Renal pelvis (tissue), 12 donors: ENCODE results near the gene SPOP. TPM values are rescaled to one million over a fixed set of nuclear protein-coding genes. Genes with fewer than 3 reads are reported as not detected.
"Not testable (repeated sequence)": the region's sequence is repeated elsewhere in the genome, so short reads cannot be mapped to it uniquely, and the experiment has no call there.

Source experiments
- DNase-seq: peaks from one replicate; pipeline ENCODE4 v3.0.0-alpha.2; 2013
- long read RNA-seq, 16 experiments: transcript quantifications; one replicate each; lab custom pipeline, GENCODE V29; 2026
- polyA plus RNA-seq, 3 donors: library from polyadenylated mRNA; unstranded; fragments of 120-200 nt; gene quantifications; one replicate each; pipeline ENCODE4 v1.2.1, GENCODE V29; 2013; ENCODE audit not compliant: insufficient read length in 3 of 3

SPOP gene
- 10 to 100 TPM; 60.0 to 68.6 (median 66.1) TPM for polyA plus RNA-seq
- long read RNA-seq, donor 1, transcript SPOP-206 (10 exons, 1,865 nt) = minor isoform, 22 of 76 reads
- long read RNA-seq, donor 1, transcript SPOP-222 (2 exons, 421 nt) = minor isoform, 10 of 76 reads
- long read RNA-seq, donor 1, transcript SPOP-221 (1 exons, 2,135 nt) = major isoform, 26 of 76 reads
- long read RNA-seq, donor 1, partial matches to known transcripts = 14 of 76 reads
- long read RNA-seq, donor 1, other reads (novel, unspliced or antisense) = 0 of 76 reads
- long read RNA-seq, donor 2, transcript SPOP-221 (1 exons, 2,135 nt) = minor isoform, 12 of 68 reads
- long read RNA-seq, donor 2, transcript SPOP-206 (10 exons, 1,865 nt) = major isoform, 35 of 68 reads
- long read RNA-seq, donor 2, transcript SPOP-222 (2 exons, 421 nt) = minor isoform, 12 of 68 reads
- long read RNA-seq, donor 2, partial matches to known transcripts = 7 of 68 reads
- long read RNA-seq, donor 2, other reads (novel, unspliced or antisense) = 0 of 68 reads
- long read RNA-seq, donor 3, transcript SPOP-206 (10 exons, 1,865 nt) = major isoform, 18 of 54 reads
- long read RNA-seq, donor 3, transcript SPOP-222 (2 exons, 421 nt) = minor isoform, 13 of 54 reads
- long read RNA-seq, donor 3, transcript SPOP-221 (1 exons, 2,135 nt) = minor isoform, 16 of 54 reads
- long read RNA-seq, donor 3, partial matches to known transcripts = 6 of 54 reads
- long read RNA-seq, donor 3, other reads (novel, unspliced or antisense) = 0 of 54 reads
- long read RNA-seq, donor 4, transcript SPOP-222 (2 exons, 421 nt) = minor isoform, 13 of 51 reads
- long read RNA-seq, donor 4, transcript SPOP-206 (10 exons, 1,865 nt) = major isoform, 19 of 51 reads
- long read RNA-seq, donor 4, transcript SPOP-221 (1 exons, 2,135 nt) = minor isoform, 18 of 51 reads
- long read RNA-seq, donor 4, partial matches to known transcripts = 0 of 51 reads
- long read RNA-seq, donor 4, other reads (novel, unspliced or antisense) = 0 of 51 reads
- long read RNA-seq, donor 5, transcript SPOP-222 (2 exons, 421 nt) = minor isoform, 5 of 35 reads
- long read RNA-seq, donor 5, transcript SPOP-206 (10 exons, 1,865 nt) = minor isoform, 12 of 35 reads
- long read RNA-seq, donor 5, transcript SPOP-221 (1 exons, 2,135 nt) = major isoform, 16 of 35 reads
- long read RNA-seq, donor 5, partial matches to known transcripts = 0 of 35 reads
- long read RNA-seq, donor 5, other reads (novel, unspliced or antisense) = 0 of 35 reads
- long read RNA-seq, donor 6, transcript SPOP-222 (2 exons, 421 nt) = minor isoform, 22 of 76 reads
- long read RNA-seq, donor 6, transcript SPOP-206 (10 exons, 1,865 nt) = major isoform, 26 of 76 reads
- long read RNA-seq, donor 6, transcript SPOP-221 (1 exons, 2,135 nt) = minor isoform, 15 of 76 reads
- long read RNA-seq, donor 6, partial matches to known transcripts = 10 of 76 reads
- long read RNA-seq, donor 6, other reads (novel, unspliced or antisense) = 0 of 76 reads
- long read RNA-seq, donor 7, transcript SPOP-221 (1 exons, 2,135 nt) = major isoform, 50 of 90 reads
- long read RNA-seq, donor 7, transcript SPOP-222 (2 exons, 421 nt) = minor isoform, 8 of 90 reads
- long read RNA-seq, donor 7, transcript SPOP-206 (10 exons, 1,865 nt) = minor isoform, 30 of 90 reads
- long read RNA-seq, donor 7, partial matches to known transcripts = 0 of 90 reads
- long read RNA-seq, donor 7, other reads (novel, unspliced or antisense) = 0 of 90 reads
- long read RNA-seq, donor 8, transcript SPOP-221 (1 exons, 2,135 nt) = major isoform, 24 of 56 reads
- long read RNA-seq, donor 8, transcript SPOP-222 (2 exons, 421 nt) = minor isoform, 6 of 56 reads
- long read RNA-seq, donor 8, transcript SPOP-206 (10 exons, 1,865 nt) = minor isoform, 16 of 56 reads
- long read RNA-seq, donor 8, partial matches to known transcripts = 5 of 56 reads
- long read RNA-seq, donor 8, other reads (novel, unspliced or antisense) = 0 of 56 reads
- long read RNA-seq, donor 9, transcript SPOP-222 (2 exons, 421 nt) = minor isoform, 18 of 80 reads
- long read RNA-seq, donor 9, transcript SPOP-206 (10 exons, 1,865 nt) = minor isoform, 21 of 80 reads
- long read RNA-seq, donor 9, transcript SPOP-221 (1 exons, 2,135 nt) = major isoform, 29 of 80 reads
- long read RNA-seq, donor 9, partial matches to known transcripts = 8 of 80 reads
- long read RNA-seq, donor 9, other reads (novel, unspliced or antisense) = 0 of 80 reads
- long read RNA-seq, donor 10, transcript SPOP-222 (2 exons, 421 nt) = minor isoform, 11 of 42 reads
- long read RNA-seq, donor 10, transcript SPOP-221 (1 exons, 2,135 nt) = minor isoform, 13 of 42 reads
- long read RNA-seq, donor 10, transcript SPOP-206 (10 exons, 1,865 nt) = major isoform, 15 of 42 reads
- long read RNA-seq, donor 10, partial matches to known transcripts = 0 of 42 reads
- long read RNA-seq, donor 10, other reads (novel, unspliced or antisense) = 0 of 42 reads
- long read RNA-seq, donor 11, transcript SPOP-221 (1 exons, 2,135 nt) = major isoform, 36 of 58 reads
- long read RNA-seq, donor 11, transcript SPOP-206 (10 exons, 1,865 nt) = minor isoform, 15 of 58 reads
- long read RNA-seq, donor 11, partial matches to known transcripts = 0 of 58 reads
- long read RNA-seq, donor 11, other reads (novel, unspliced or antisense) = 0 of 58 reads
- long read RNA-seq, donor 12, transcript SPOP-222 (2 exons, 421 nt) = minor isoform, 20 of 84 reads
- long read RNA-seq, donor 12, transcript SPOP-206 (10 exons, 1,865 nt) = major isoform, 29 of 84 reads
- long read RNA-seq, donor 12, transcript SPOP-221 (1 exons, 2,135 nt) = minor isoform, 19 of 84 reads
- long read RNA-seq, donor 12, partial matches to known transcripts = 12 of 84 reads
- long read RNA-seq, donor 12, other reads (novel, unspliced or antisense) = 0 of 84 reads
- long read RNA-seq, donor 13, transcript SPOP-222 (2 exons, 421 nt) = minor isoform, 6 of 49 reads
- long read RNA-seq, donor 13, transcript SPOP-221 (1 exons, 2,135 nt) = major isoform, 33 of 49 reads
- long read RNA-seq, donor 13, transcript SPOP-206 (10 exons, 1,865 nt) = minor isoform, 9 of 49 reads
- long read RNA-seq, donor 13, partial matches to known transcripts = 0 of 49 reads
- long read RNA-seq, donor 13, other reads (novel, unspliced or antisense) = 0 of 49 reads
- long read RNA-seq, donor 14 = 0 reads
- long read RNA-seq, donor 15 = 0 reads
- long read RNA-seq, donor 16, transcript SPOP-206 (10 exons, 1,865 nt) = major isoform, 28 of 69 reads
- long read RNA-seq, donor 16, transcript SPOP-222 (2 exons, 421 nt) = minor isoform, 9 of 69 reads
- long read RNA-seq, donor 16, transcript SPOP-221 (1 exons, 2,135 nt) = minor isoform, 21 of 69 reads
- long read RNA-seq, donor 16, partial matches to known transcripts = 7 of 69 reads
- long read RNA-seq, donor 16, other reads (novel, unspliced or antisense) = 0 of 69 reads

DNA sequence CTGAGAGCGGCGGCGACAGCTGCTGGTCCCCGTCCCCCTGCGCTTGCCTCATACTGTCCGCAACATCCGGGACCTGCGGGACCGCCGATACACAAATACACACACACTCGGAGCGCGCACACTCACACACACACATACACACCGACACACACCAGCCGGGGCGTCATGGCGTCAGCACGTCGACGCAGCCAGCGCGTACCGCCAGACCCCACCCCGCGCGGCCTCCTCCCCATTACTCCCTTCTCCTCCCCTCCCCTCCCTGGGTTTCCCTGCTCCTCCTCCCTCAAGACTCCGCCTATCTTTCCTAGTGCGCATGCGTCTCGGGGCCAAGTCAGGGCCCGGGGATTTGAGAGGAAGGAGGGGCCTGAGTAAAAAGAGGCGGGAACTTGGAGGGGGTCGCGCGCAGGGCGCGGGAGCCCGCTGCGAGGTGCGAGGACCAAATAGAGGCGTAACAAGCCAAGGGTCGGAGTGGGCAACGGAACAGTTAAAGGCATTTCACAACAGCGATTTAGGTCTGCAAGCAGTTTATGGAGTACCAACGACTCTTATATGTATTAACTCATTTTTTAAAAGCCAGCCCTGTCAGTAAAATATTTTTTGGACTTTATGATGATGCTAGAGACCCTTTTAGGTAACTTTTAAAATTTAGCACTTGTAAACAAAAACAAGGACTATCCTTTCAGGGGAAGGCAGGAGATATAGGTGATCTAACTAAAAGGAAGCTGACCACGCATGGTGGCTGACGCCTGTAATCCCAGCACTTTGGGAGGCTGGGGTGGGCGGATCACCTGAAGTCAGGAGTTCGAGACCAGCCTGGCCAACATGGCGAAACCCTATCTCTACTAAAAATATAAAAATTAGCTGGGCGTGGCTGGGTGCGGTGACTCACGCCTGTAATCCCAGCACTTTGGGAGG is at the start of gene SPOP:
Gene SPOP, minus strand, starts transcription at position 165 of the 915 bp plus-strand sequence. CDS start 55,287 bp downstream, outside the sequence.
- peak; percentile 99 for DNase-seq

DNA sequence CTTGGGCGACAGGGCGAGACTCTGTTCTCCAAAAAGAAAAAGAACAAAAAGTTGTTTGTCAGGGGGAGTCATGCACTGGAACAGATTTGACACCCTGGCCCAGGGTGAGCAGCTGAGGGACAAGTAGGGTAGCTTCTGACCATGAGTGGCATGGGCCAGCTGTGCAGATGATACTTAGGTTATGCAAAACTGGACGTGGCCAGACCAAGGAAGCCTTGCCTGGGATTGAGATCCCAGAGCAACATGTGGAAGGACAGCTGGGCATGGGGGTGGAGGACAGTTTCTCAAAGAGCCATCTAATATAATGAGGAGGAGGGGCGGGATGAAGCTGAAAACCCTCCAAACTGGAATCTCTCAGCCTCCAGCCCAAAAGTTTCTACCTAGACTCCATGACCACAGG is 49.5 kb upstream of the SPOP start:
- DNase-seq = no peak

- no peak for DNase-seq
Observed at GRCh38 chr17:49725452-49726130, 47.7 kb upstream of the SPOP start.

- not testable (repeated sequence) for DNase-seq
Observed at GRCh38 chr17:49724552-49724951, 46.7 kb upstream of the SPOP start.

- DNase-seq = peak; percentile 66
Observed at GRCh38 chr17:49723423-49723822, 45.5 kb upstream of the SPOP start.

DNA sequence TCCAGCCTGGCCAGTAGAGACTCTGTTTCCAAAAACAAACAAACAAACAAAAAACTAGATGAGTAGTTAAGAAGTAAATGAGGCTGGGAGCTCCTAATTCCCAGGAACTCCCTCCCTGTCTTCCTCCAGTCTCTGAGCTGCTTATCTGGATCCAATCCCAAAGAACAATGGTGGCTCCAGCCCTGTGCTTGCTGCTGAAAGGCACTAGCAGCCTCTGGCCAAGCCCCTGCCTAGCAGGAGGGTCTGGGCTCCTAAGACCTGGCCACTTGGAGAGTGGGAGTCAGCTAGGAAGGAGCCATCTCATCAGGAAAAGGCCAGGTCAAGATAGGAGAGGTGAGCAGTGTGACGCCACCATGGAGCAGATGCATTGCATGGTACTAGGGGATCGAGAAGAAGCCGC is 44.2 kb upstream of the SPOP start:
- DNase-seq = no peak

- DNase-seq = no peak
Observed at GRCh38 chr17:49717371-49717861, 39.5 kb upstream of the SPOP start.

- DNase-seq = no peak
Observed at GRCh38 chr17:49716668-49717364, 38.9 kb upstream of the SPOP start.

DNA sequence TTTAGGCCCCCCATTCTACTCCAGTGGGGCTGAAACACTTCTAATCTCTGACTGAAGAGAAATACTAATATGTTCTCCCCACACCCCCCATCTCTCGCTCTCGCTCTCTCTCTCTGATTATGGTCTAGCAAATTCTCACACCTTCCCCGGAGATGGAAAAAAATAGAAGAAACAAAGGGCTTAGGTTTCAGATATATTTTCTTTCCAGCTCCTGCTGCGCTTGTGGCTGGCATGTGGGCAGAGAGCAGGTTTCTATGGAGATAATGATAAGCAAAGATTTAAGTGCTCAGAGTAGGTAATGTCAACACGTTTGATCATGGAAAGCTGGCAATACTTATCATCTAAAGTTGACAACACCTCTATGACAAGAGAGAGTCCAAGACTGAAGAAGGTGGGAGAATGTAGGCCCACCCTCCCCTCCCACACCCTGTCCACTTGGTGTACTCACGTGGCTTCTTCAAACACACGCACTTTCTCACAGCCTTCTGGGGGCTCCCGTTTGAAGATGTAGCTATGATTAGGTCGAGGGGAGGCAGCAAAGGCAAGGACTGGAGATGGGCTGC is 37.9 kb upstream of the SPOP start:
- DNase-seq = no peak

- no peak for DNase-seq
Observed at GRCh38 chr17:49715216-49715615, 37.3 kb upstream of the SPOP start.

DNA sequence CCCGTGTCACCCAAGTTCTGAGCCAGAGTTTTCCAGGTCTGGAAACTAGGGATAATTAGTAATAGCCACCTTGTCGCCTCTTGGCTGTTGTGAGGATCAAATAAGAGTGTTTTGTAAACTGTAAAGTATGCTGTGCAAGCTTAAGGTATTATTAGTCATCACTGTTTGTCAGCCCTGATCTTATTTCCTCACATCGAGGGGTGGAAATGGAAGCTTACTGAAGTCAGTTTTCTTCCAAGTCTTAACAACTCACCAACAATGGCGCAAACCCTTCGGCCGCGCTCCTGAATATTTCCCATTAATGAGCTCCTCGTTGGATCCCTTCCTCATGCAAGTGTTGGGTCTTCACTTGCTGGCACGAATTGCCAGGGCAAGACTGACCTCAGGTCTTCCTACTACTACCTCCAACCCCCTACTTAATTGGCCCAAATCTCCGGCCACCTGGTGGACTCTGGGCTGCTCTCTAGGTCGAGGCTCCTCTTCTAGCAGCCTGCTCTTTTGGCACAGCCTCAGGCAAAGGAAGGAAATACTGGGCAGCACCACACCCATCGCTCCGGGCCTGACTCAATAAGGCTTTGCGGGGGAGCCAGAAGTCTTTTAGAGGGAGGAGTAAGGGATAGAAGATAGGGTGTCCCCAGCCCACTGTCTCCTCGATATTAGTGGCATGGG is 30.8 kb upstream of the SPOP start:
- no peak for DNase-seq

DNA sequence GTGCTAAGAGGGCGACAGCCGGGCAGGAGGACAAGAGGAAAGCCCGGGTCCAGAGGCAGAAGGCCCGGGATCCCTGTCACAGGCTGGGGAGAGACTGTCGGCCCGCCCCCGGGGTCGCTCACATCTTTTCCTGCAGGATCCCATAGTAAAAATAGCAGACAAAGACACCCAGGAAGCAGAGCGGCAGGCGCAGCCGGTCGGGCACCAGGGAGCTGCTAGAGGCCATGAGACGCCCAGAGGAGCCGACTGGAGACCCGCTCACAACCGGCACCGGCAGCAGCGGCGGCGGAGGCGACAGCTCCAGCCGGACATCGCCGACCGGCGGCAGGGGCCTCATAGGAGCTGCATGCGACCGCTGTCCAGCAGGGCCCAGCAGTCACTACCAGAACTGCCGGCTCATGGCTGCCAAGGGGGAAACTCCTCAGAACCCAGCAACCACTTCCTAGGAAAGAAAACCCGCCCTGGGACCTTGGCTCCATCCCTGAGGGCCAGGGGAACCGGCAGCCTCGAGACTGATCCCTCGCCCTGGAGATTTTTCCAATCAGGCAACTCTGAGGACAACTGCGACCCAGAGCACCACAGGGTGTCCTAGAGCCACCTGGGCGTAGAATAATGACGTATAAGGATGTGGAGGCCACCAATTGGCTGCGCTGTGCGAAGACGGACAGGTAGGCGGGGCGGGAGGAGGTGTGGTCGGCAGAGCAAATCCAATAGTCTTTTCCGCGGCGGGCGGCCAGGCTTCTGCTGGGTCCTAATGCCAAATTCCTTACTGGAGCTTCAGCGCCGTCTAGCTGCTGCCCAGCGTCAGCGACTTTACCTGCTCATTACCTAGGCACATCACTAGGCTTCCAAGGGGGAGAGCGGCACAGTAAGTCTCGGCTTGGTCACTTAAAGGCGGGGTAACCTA is 30.0 kb upstream of the SPOP start, which contains the start of gene SLC35B1:
Gene SLC35B1, minus strand, starts transcription at position 357 of the 907 bp plus-strand sequence. Its CDS starts 131 bp downstream, at position 226.
- peak; percentile 98 for DNase-seq
